Thoracic aorta (tissue), 2 donors: ENCODE results near the gene PTGFRN. TPM values are rescaled to one million over a fixed set of nuclear protein-coding genes. Genes with fewer than 3 reads are reported as not detected.

ENCODE experiments used
- ATAC-seq: fragments of 150-250 bp; one replicate; pipeline ENCODE4 v1.8.0; 2017; ENCODE audit warnings: low read depth; ENCODE audit not compliant: insufficient number of reproducible peaks, low FRiP score
- DNase-seq: peaks from one replicate; pipeline ENCODE4 v3.0.0-alpha.2; 2020; ENCODE audit warnings: low spot score
- H3K27ac ChIP-seq, 2 donors: fragments of 200-600 bp; sonication (generic); 1 replicate in 1 of 2; 2 replicates in 1 of 2; pipeline ENCODE4 v1.5.1; 2016; ENCODE audit warnings: mild to moderate bottlenecking in 2 of 2, moderate library complexity in 2 of 2
- H3K27me3 ChIP-seq: fragments of 200-600 bp; sonication (generic); replicated peaks from 2 replicates; pipeline ENCODE4 v1.6.0; 2016; ENCODE audit warnings: mild to moderate bottlenecking; ENCODE audit not compliant: insufficient read depth
- H3K36me3 ChIP-seq: fragments of 200-600 bp; sonication (generic); one replicate; pipeline ENCODE4 v1.5.1; 2016
- H3K4me1 ChIP-seq, 2 donors: fragments of 200-600 bp; sonication (generic); 1 replicate in 1 of 2; 2 replicates in 1 of 2; pipeline versions ENCODE4 v1.5.1 to v1.6.0; 2016; ENCODE audit warnings: low read depth in 2 of 2, mild to moderate bottlenecking in 1 of 2; ENCODE audit not compliant: control insufficient read depth in 1 of 2
- H3K4me3 ChIP-seq: fragments of 200-600 bp; sonication (generic); 2 replicates; pipeline ENCODE4 v1.5.1; 2016; ENCODE audit warnings: mild to moderate bottlenecking
- H3K9me3 ChIP-seq: fragments of 200-600 bp; sonication (generic); 2 replicates; pipeline ENCODE4 v1.5.1; 2016
- total RNA-seq, 2 donors: library from RNA; depleted of rRNA; stranded (reverse); fragments of >200 nt; gene quantifications; one replicate each; pipeline versions ENCODE4 v1.1.0 to v1.2.3, GENCODE V29; 2016
- TF ChIP-seq, protein P1 (sequence below): fragments of 200-600 bp; sonication (generic); IDR thresholded peaks from one replicate; pipeline ENCODE4 v1.5.1; 2019; ENCODE audit warnings: antibody characterized with exemption

PTGFRN gene
- total RNA-seq, 2 donors from 2014 or later: 24.5 to 32.7 TPM

- Histone ChIP-seq H3K36me3 (no peaks in the 10 kb centered on the region), H3K4me3 (no peak overlapping the region), H3K27me3 (no peaks in the 10 kb centered on the region), H3K4me1 (peaks cover 17 to 22% of the 10 kb centered on the region in 2 donors), H3K9me3 (no peaks in the 10 kb centered on the region), H3K27ac (no peak overlapping the region)
- DNase-seq: no peak
- TF ChIP-seq, protein P1, sequence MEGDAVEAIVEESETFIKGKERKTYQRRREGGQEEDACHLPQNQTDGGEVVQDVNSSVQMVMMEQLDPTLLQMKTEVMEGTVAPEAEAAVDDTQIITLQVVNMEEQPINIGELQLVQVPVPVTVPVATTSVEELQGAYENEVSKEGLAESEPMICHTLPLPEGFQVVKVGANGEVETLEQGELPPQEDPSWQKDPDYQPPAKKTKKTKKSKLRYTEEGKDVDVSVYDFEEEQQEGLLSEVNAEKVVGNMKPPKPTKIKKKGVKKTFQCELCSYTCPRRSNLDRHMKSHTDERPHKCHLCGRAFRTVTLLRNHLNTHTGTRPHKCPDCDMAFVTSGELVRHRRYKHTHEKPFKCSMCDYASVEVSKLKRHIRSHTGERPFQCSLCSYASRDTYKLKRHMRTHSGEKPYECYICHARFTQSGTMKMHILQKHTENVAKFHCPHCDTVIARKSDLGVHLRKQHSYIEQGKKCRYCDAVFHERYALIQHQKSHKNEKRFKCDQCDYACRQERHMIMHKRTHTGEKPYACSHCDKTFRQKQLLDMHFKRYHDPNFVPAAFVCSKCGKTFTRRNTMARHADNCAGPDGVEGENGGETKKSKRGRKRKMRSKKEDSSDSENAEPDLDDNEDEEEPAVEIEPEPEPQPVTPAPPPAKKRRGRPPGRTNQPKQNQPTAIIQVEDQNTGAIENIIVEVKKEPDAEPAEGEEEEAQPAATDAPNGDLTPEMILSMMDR: no peak
- no peak for ATAC-seq
Observed at GRCh38 chr1:116880917-116881316, 28.8 kb upstream of the PTGFRN start.

DNA sequence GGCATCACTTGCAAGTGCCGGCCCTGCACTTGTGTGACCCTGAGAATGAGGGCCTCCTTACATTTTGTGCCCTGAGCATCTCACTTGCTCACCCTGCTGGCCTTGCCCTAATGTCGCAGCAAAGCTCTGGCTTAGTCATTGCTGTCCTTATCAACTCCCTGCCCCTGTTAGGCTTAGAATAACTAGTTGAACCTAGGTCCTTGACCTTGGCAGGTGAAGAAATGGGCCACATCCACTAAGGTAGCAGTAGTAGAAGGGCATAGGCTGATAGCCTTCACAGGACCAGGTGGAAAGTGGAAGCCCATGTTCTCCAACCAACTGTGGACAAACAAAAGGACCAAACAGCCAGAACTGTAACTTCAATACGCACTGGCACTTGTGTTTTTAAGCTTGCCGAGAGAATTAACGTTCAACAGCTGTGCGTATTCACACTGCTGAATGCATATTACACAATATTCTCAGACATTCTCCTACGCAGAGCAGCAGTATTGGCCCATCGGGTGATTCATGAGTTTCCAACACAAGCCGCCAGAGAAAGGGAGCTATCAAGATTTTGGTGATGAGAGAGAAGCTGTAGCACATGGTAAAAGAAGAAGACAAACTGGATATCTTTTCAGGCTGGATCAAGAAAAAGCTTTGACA, 27.7 kb upstream of the PTGFRN start:
- ATAC-seq: no peak
- Histone ChIP-seq H3K36me3 (no peaks in the 10 kb centered on the region), H3K27me3 (no peaks in the 10 kb centered on the region), H3K4me1 (peaks cover 17 to 22% of the 10 kb centered on the region in 2 donors), H3K9me3 (no peaks in the 10 kb centered on the region), H3K4me3 (no peak overlapping the region), H3K27ac (peak overlapping the region in 1 of 2 donors; percentile 11)
- TF ChIP-seq, protein P1: no peak
- no peak for DNase-seq

DNA sequence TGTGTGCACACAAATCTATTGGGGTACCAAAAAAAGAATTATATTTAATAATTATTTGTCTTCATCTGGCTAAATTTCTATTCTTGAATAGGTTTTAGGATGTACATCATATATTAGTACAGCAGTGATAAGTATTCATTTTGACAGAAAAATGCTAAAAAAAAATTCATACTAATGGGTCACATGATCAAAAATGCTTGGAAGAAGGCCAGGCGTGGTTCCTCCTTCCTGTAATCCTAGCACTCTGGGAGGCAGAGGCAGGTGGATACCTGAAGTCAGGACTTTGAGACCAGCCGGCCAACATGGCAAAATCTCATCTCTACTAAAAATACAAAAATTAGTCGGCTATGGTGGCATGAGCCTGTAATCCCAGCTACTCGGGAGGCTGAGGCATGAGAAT, 26.9 kb upstream of the PTGFRN start:
- ATAC-seq (no peak), DNase-seq (no peak)
- Histone ChIP-seq H3K4me1 (peaks cover 9 to 14% of the 10 kb centered on the region in 2 donors), H3K27ac (no peak overlapping the region), H3K4me3 (no peak overlapping the region), H3K36me3 (no peaks in the 10 kb centered on the region), H3K9me3 (no peaks in the 10 kb centered on the region), H3K27me3 (no peaks in the 10 kb centered on the region)
- TF ChIP-seq, protein P1: no peak

GRCh38 chr1:116886291-116886878, 23.3 kb upstream of the PTGFRN start:
- DNase-seq (no peak), ATAC-seq (no peak)
- Histone ChIP-seq H3K36me3 (no peaks in the 10 kb centered on the region), H3K27me3 (no peaks in the 10 kb centered on the region), H3K27ac (no peak overlapping the region), H3K4me3 (no peak overlapping the region), H3K9me3 (no peaks in the 10 kb centered on the region), H3K4me1 (no peaks in the 10 kb centered on the region)
- TF ChIP-seq, protein P1: no peak

DNA sequence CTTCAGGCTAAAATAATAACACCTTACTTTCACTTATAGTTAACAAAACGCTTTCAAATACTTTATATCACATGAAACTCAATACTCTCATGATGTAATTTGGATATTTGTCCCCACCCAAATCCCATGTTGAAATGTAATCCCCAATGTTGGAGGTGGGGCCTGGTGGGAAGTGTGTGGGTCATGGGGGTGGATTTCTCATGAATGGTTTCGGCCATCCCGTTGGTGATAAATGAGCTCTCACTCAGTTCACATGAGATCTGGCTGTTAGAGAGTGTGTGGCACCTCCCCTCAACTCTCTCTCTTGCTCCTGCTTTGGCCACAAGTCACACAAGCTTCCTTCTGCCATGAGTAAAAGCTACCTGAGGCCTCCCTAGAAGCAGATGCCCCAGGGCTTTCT, 22.5 kb upstream of the PTGFRN start:
- Histone ChIP-seq H3K27me3 (no peaks in the 10 kb centered on the region), H3K4me3 (no peak overlapping the region), H3K4me1 (no peaks in the 10 kb centered on the region), H3K36me3 (no peaks in the 10 kb centered on the region), H3K27ac (no peak overlapping the region), H3K9me3 (no peaks in the 10 kb centered on the region)
- TF ChIP-seq, protein P1: no peak
- DNase-seq (no peak), ATAC-seq (no peak)
